Panc1 (cell line): ENCODE data around the gene TBCE.

ENCODE experiments used
- CTCF ChIP-seq: fragments of 450-650 bp; IDR thresholded peaks from 2 replicates; pipeline ENCODE4 v1.5.1; 2017; ENCODE audit warnings: mild to moderate bottlenecking
- POLR2AphosphoS5 ChIP-seq: IDR thresholded peaks from 2 replicates; pipeline ENCODE4 v1.6.1; 2012; ENCODE audit warnings: mild to moderate bottlenecking, low read depth, low read length, moderate library complexity
- REST ChIP-seq, 2 experiments: IDR thresholded peaks; 2 replicates each; pipeline ENCODE4 v1.6.1; 2011 to 2012; ENCODE audit warnings: low read depth in 2 of 2, control low read depth in 1 of 2, low read length in 1 of 2, mild to moderate bottlenecking in 1 of 2, moderate library complexity in 1 of 2; ENCODE audit not compliant: insufficient read depth in 1 of 2
- SIN3A ChIP-seq: IDR thresholded peaks from 2 replicates; pipeline ENCODE4 v1.6.1; 2012; ENCODE audit warnings: low read depth, mild to moderate bottlenecking, low read length, moderate library complexity, borderline replicate concordance; ENCODE audit not compliant: insufficient read depth

GRCh38 chr1:235404190-235404589 lies 37.0 kb downstream of the TBCE start:
- no peak for TF ChIP-seq CTCF
- TF ChIP-seq POLR2AphosphoS5: no peak
- no peak for TF ChIP-seq SIN3A
- no peak for TF ChIP-seq REST (IDR thresholded peaks at IDR 0.05; ENCODE audit: insufficient read depth in 1 of 2, low read depth in 2 of 2, low read length in 1 of 2)
